IMR-90 (cell line): ENCODE measurements around the gene KCNQ2. TPM values are rescaled to one million over a fixed set of nuclear protein-coding genes. Genes with fewer than 3 reads are reported as not detected.

Experiments used
- ATAC-seq: fragments of 200-7000 bp; cut with Tn5 transposase; 2 replicates; pipeline ENCODE4 v1.9.1; 2020; ENCODE audit warnings: low read depth, mild to moderate bottlenecking, moderate library complexity
- BruUV-seq: library from RNA; stranded (reverse); fragments of 400-500 nt; replicated peaks from 2 replicates; lab custom pipeline; 2021; lab: Mats Ljungman, UMichigan
- CTCF ChIA-PET: fragments of 300-600 bp; formaldehyde crosslinking; extraction: SDS; loops from one replicate; lab custom pipeline; 2021; ENCODE audit warnings: antibody characterized with exemption; lab: Yijun Ruan, JAX
- POLR2A ChIA-PET: fragments of 300-600 bp; sonication (Branson Sonifier 250); formaldehyde crosslinking; loops from one replicate; lab custom pipeline; 2022; ENCODE audit warnings: antibody characterized with exemption; ENCODE audit not compliant: unreplicated experiment; lab: Charles Lee
- DNase-seq: peaks from one replicate; pipeline ENCODE4 v3.0.0; 2013
- H2AFZ ChIP-seq: replicated peaks from 2 replicates; pipeline ENCODE3; 2013; ENCODE audit warnings: low read length, mild to moderate bottlenecking; ENCODE audit not compliant: poor library complexity
- H2AK5ac ChIP-seq: 2 replicates; pipeline ENCODE4 v1.6.1; 2013; ENCODE audit warnings: low read depth, low read length, inconsistent platforms
- H2AK9ac ChIP-seq: replicated peaks from 2 replicates; pipeline ENCODE3; 2013; ENCODE audit warnings: mild to moderate bottlenecking, low read depth, low read length, moderate library complexity; ENCODE audit not compliant: poor library complexity
- H2BK120ac ChIP-seq: 2 replicates; pipeline ENCODE4 v1.6.1; 2013; ENCODE audit warnings: low read depth, low read length, inconsistent platforms
- H2BK15ac ChIP-seq: 3 replicates; pipeline ENCODE4 v1.6.1; 2013; ENCODE audit warnings: low read depth, low read length, inconsistent platforms
- H2BK20ac ChIP-seq: 2 replicates; pipeline ENCODE4 v1.6.1; 2013; ENCODE audit warnings: low read depth, mild to moderate bottlenecking, inconsistent platforms, low read length, moderate library complexity
- H2BK5ac ChIP-seq: 2 replicates; pipeline ENCODE4 v1.6.1; 2013; ENCODE audit warnings: mild to moderate bottlenecking, low read depth, low read length, inconsistent platforms; ENCODE audit not compliant: poor library complexity, severe bottlenecking
- H3K14ac ChIP-seq: replicated peaks from 2 replicates; pipeline ENCODE4 v1.6.1; 2013; ENCODE audit warnings: low read depth, low read length, inconsistent platforms
- H3K18ac ChIP-seq: 2 replicates; pipeline ENCODE4 v1.6.1; 2013; ENCODE audit warnings: low read depth, low read length, control low read depth
- H3K23ac ChIP-seq: 2 replicates; pipeline ENCODE4 v1.6.1; 2013; ENCODE audit warnings: low read depth, low read length, inconsistent platforms
- H3K27ac ChIP-seq: 2 replicates; pipeline ENCODE4 v1.5.1; 2013; ENCODE audit warnings: mild to moderate bottlenecking, control low read depth, low read length; ENCODE audit not compliant: insufficient read depth
- H3K27me3 ChIP-seq: 2 replicates; pipeline ENCODE4 v1.6.1; 2013; ENCODE audit warnings: low read length; ENCODE audit not compliant: control insufficient read depth, insufficient read depth
- H3K36me3 ChIP-seq: 2 replicates; pipeline ENCODE4 v1.6.1; 2013; ENCODE audit warnings: low read length, mixed read lengths; ENCODE audit not compliant: control insufficient read depth, insufficient read depth
- H3K4ac ChIP-seq: 2 replicates; pipeline ENCODE4 v1.6.1; 2013; ENCODE audit warnings: low read depth, low read length, inconsistent platforms
- H3K4me1 ChIP-seq: 2 replicates; pipeline ENCODE4 v1.6.1; 2013; ENCODE audit warnings: low read length, mixed read lengths; ENCODE audit not compliant: control insufficient read depth, insufficient read depth
- H3K4me2 ChIP-seq: 2 replicates; pipeline ENCODE4 v1.6.1; 2013; ENCODE audit warnings: low read depth, mild to moderate bottlenecking, control low read depth, low read length, moderate library complexity
- H3K4me3 ChIP-seq: 2 replicates; pipeline ENCODE4 v1.5.1; 2013; ENCODE audit warnings: low read depth, mild to moderate bottlenecking, control low read depth, low read length, moderate library complexity; ENCODE audit not compliant: insufficient read depth
- H3K56ac ChIP-seq: 2 replicates; pipeline ENCODE4 v1.6.1; 2013; ENCODE audit warnings: low read length, inconsistent platforms; ENCODE audit not compliant: insufficient read depth; ENCODE audit errors: extremely low read depth
- H3K79me1 ChIP-seq, 2 experiments: 2 replicates each; pipeline ENCODE4 v1.6.1; 2013; ENCODE audit warnings: low read length in 2 of 2, inconsistent platforms in 1 of 2, low read depth in 1 of 2
- H3K9ac ChIP-seq: 2 replicates; pipeline ENCODE4 v1.6.1; 2013; ENCODE audit warnings: low read depth, low read length, control low read depth
- H3K9me1 ChIP-seq: 2 replicates; pipeline ENCODE4 v1.6.1; 2013; ENCODE audit warnings: low read length, inconsistent platforms; ENCODE audit not compliant: insufficient read depth
- H3K9me3 ChIP-seq: 2 replicates; pipeline ENCODE4 v1.6.1; 2013; ENCODE audit warnings: low read length; ENCODE audit not compliant: control insufficient read depth, insufficient read depth
- H4K20me1 ChIP-seq: 2 replicates; pipeline ENCODE4 v1.6.1; 2013; ENCODE audit warnings: low read length, inconsistent platforms; ENCODE audit not compliant: insufficient read depth
- H4K5ac ChIP-seq: 2 replicates; pipeline ENCODE4 v1.6.1; 2013; ENCODE audit warnings: mild to moderate bottlenecking, low read depth, low read length, control low read depth
- H4K8ac ChIP-seq, 2 experiments: 2 replicates each; pipeline ENCODE4 v1.6.1; 2013; ENCODE audit warnings: low read depth in 2 of 2, low read length in 2 of 2, control low read depth in 1 of 2, inconsistent platforms in 1 of 2
- H4K91ac ChIP-seq: 2 replicates; pipeline ENCODE4 v1.6.1; 2013; ENCODE audit warnings: low read depth, low read length, inconsistent platforms; ENCODE audit not compliant: insufficient read depth
- CEBPB ChIP-seq: IDR thresholded peaks from 2 replicates; pipeline ENCODE4 v1.6.1; 2012; ENCODE audit warnings: low read depth, low read length, improper control_type of control experiment
- CHD1 ChIP-seq: IDR thresholded peaks from 2 replicates; pipeline ENCODE4 v1.6.1; 2012; ENCODE audit warnings: low read depth, low read length, improper control_type of control experiment
- FOS ChIP-seq: fragments of 150-350 bp; IDR thresholded peaks from 2 replicates; pipeline ENCODE4 v1.6.1; 2016; ENCODE audit warnings: low read depth, low read length
- MAFK ChIP-seq: IDR thresholded peaks from 2 replicates; pipeline ENCODE4 v1.6.1; 2012; ENCODE audit warnings: low read depth, low read length, improper control_type of control experiment
- MAZ ChIP-seq: IDR thresholded peaks from 2 replicates; pipeline ENCODE4 v1.6.1; 2012; ENCODE audit warnings: low read depth, mild to moderate bottlenecking, low read length, improper control_type of control experiment, moderate library complexity, borderline replicate concordance
- MXI1 ChIP-seq: IDR thresholded peaks from 2 replicates; pipeline ENCODE4 v1.6.1; 2012; ENCODE audit warnings: low read depth, mild to moderate bottlenecking, low read length, moderate library complexity, borderline replicate concordance
- NFE2L2 ChIP-seq: fragments of 150-350 bp; IDR thresholded peaks from 2 replicates; pipeline ENCODE4 v1.6.1; 2016; ENCODE audit warnings: low read depth, mild to moderate bottlenecking, low read length
- RFX5 ChIP-seq: IDR thresholded peaks from 2 replicates; pipeline ENCODE4 v1.8.0; 2012; ENCODE audit warnings: low read depth, mild to moderate bottlenecking, low read length, moderate library complexity
- SMC3 ChIP-seq: fragments of 150-350 bp; IDR thresholded peaks from 2 replicates; pipeline ENCODE4 v1.6.1; 2016; ENCODE audit warnings: low read depth, mild to moderate bottlenecking, antibody characterized with exemption, low read length, moderate library complexity
- USF2 ChIP-seq: fragments of 150-350 bp; IDR thresholded peaks from 2 replicates; pipeline ENCODE4 v1.6.1; 2017; ENCODE audit warnings: mild to moderate bottlenecking, antibody characterized with exemption, low read length, low read depth
- WGBS, 2 experiments: methylation state at CpG; one replicate each; pipeline versions ENCODE4 v1.1.5 to v1.1.7; 2013; ENCODE audit warnings: missing lambda C conversion rate in 2 of 2; ENCODE audit not compliant: insufficient read length in 1 of 2; ENCODE audit errors: extremely low coverage in 2 of 2; 5-methylcytosine and 5-hydroxymethylcytosine counted together
- dilution Hi-C: fragments of 300-500 bp; cut with HindIII; formaldehyde crosslinking; loops from one replicate; pipeline ENCODE4 v1.14.3; 2018; ENCODE audit warnings: low sequenced_read_pairs; ENCODE audit not compliant: unreplicated experiment
- in situ Hi-C: fragments of 300-500 bp; cut with MboI; formaldehyde crosslinking; loops from 3 replicates; pipeline ENCODE4 v1.14.3; 2019; ENCODE audit warnings: low sequenced_read_pairs, inconsistent platforms, mixed read lengths
- intact Hi-C: fragments of 100-400 bp; cut with micrococcal nuclease; formaldehyde crosslinking; loops from 2 replicates; pipeline ENCODE4 v1.10.0; 2022
- polyA plus RNA-seq, 3 experiments: library from polyadenylated mRNA; depleted of rRNA; stranded (reverse); fragments of >200 nt; gene quantifications; 2 replicates each; pipeline ENCODE4 v1.2.3, GENCODE V29; 2012; ENCODE audit warnings: low replicate concordance in 1 of 3
- total RNA-seq: library from RNA; depleted of rRNA; stranded (reverse); fragments of >200 nt; gene quantifications from 2 replicates; pipeline ENCODE4 v1.2.3, GENCODE V29; 2012
- TF ChIP-seq, protein P1 (sequence below): conservative IDR thresholded peaks from 2 replicates; pipeline ENCODE4 v1.5.1; 2012; ENCODE audit warnings: mild to moderate bottlenecking, low read depth, low read length, improper control_type of control experiment

Gene KCNQ2
- total and polyA plus RNA-seq, 2 of the 4 experiments (the other 2 are of a cell fraction): 0.02 TPM; not detected in 1

GRCh38 chr20:63454731-63455567 lies 17.5 kb downstream of the KCNQ2 start:
- no peak overlapping the region for H2AK9ac ChIP-seq
- H4K5ac ChIP-seq: no peak overlapping the region
- no peak overlapping the region for H3K23ac ChIP-seq
- no peak for ATAC-seq
- no peaks in the 10 kb centered on the region for H4K20me1 ChIP-seq
- no peak overlapping the region for H2BK120ac ChIP-seq
- no peaks in the 10 kb centered on the region for H3K9me1 ChIP-seq
- no peak overlapping the region for H2BK20ac ChIP-seq
- no peak overlapping the region for H4K8ac ChIP-seq
- peak overlapping the region; percentile 64 for H2AFZ ChIP-seq
- H4K91ac ChIP-seq: no peak overlapping the region
- no peak overlapping the region for H3K27ac ChIP-seq
- ChIA-PET CTCF (no interaction called here), POLR2A (no interaction called here)
- H3K18ac ChIP-seq: no peak overlapping the region
- no peak overlapping the region for H2BK15ac ChIP-seq
- H3K27me3 ChIP-seq: peaks cover 40% of the 10 kb centered on the region; the same call in 1 of the 2 replicates
- H3K14ac ChIP-seq: no peak overlapping the region
- no peak overlapping the region for H3K56ac ChIP-seq
- H3K4ac ChIP-seq: no peak overlapping the region
- H3K9me3 ChIP-seq: no peaks in the 10 kb centered on the region
- in situ Hi-C loops (no loop called here), dilution Hi-C loops (no loop called here), intact Hi-C loops (no loop called here)
- H3K4me3 ChIP-seq: no peak overlapping the region
- TF ChIP-seq CEBPB: no peak
- TF ChIP-seq MAZ: no peak
- TF ChIP-seq, protein P1, sequence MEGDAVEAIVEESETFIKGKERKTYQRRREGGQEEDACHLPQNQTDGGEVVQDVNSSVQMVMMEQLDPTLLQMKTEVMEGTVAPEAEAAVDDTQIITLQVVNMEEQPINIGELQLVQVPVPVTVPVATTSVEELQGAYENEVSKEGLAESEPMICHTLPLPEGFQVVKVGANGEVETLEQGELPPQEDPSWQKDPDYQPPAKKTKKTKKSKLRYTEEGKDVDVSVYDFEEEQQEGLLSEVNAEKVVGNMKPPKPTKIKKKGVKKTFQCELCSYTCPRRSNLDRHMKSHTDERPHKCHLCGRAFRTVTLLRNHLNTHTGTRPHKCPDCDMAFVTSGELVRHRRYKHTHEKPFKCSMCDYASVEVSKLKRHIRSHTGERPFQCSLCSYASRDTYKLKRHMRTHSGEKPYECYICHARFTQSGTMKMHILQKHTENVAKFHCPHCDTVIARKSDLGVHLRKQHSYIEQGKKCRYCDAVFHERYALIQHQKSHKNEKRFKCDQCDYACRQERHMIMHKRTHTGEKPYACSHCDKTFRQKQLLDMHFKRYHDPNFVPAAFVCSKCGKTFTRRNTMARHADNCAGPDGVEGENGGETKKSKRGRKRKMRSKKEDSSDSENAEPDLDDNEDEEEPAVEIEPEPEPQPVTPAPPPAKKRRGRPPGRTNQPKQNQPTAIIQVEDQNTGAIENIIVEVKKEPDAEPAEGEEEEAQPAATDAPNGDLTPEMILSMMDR: no peak
- TF ChIP-seq CHD1: no peak
- no peak for TF ChIP-seq MXI1
- no peak for TF ChIP-seq SMC3
- TF ChIP-seq USF2: no peak
- TF ChIP-seq RFX5: no peak
- TF ChIP-seq NFE2L2: no peak
- TF ChIP-seq FOS: no peak
- no peak for TF ChIP-seq MAFK
- no peak overlapping the region for H2AK5ac ChIP-seq
- no peak overlapping the region for H3K4me2 ChIP-seq
- no peaks in the 10 kb centered on the region for H3K4me1 ChIP-seq
- no peak overlapping the region for H3K9ac ChIP-seq
- no peak overlapping the region for H2BK5ac ChIP-seq
- no TSS peak for BruUV-seq
- DNase-seq: no peak
- no peaks in the 10 kb centered on the region for H3K36me3 ChIP-seq
- WGBS, 2 experiments: 20% methylated on average over 15 of the region's 35 CpGs; no CpG with 5 or more reads in 1 of the 2 experiments
- H3K79me1 ChIP-seq: no peaks in the 10 kb centered on the region
